AG08395 (cell line): Measurements from ENCODE around the gene DPP10.

Experiments used
- DNase-seq: peaks from one replicate; pipeline ENCODE4 v3.0.0; 2012; ENCODE audit warnings: mixed read lengths, low spot score

Gene DPP10

GRCh38 chr2:115738111-115738510 is 1295.7 kb downstream of the DPP10 start:
- DNase-seq = no peak

GRCh38 chr2:115739574-115739973 is 1297.1 kb downstream of the DPP10 start:
- DNase-seq = no peak

- DNase-seq = no peak
Observed at GRCh38 chr2:115746151-115746550, 1303.7 kb downstream of the DPP10 start.

GRCh38 chr2:115757286-115757685 is 1314.8 kb downstream of the DPP10 start:
- DNase-seq = no peak

- no peak for DNase-seq
Observed at GRCh38 chr2:115763601-115764000, 1321.2 kb downstream of the DPP10 start.

- no peak for DNase-seq
Observed at GRCh38 chr2:115771516-115771915, 1329.1 kb downstream of the DPP10 start.

- no peak for DNase-seq
Observed at GRCh38 chr2:115774361-115774760, 1331.9 kb downstream of the DPP10 start.

GRCh38 chr2:115779085-115779632 is 1336.7 kb downstream of the DPP10 start:
- DNase-seq = no peak

- DNase-seq = no peak
Observed at GRCh38 chr2:115782286-115782685, 1339.8 kb downstream of the DPP10 start.

- no peak for DNase-seq
Observed at GRCh38 chr2:115796078-115796477, 1353.6 kb downstream of the DPP10 start.

- DNase-seq = no peak
Observed at GRCh38 chr2:115807276-115807675, 1364.8 kb downstream of the DPP10 start.

GRCh38 chr2:115825912-115826311 is 1383.5 kb downstream of the DPP10 start:
- no peak for DNase-seq

GRCh38 chr2:115833196-115833595 is 1390.8 kb downstream of the DPP10 start:
- DNase-seq = no peak

- no peak for DNase-seq
Observed at GRCh38 chr2:115838539-115838938, 1396.1 kb downstream of the DPP10 start.

- no peak for DNase-seq
Observed at GRCh38 chr2:115842306-115842705, 1399.9 kb downstream of the DPP10 start.

- DNase-seq = no peak
Observed at GRCh38 chr2:115848192-115848591, 1405.8 kb downstream of the DPP10 start.

- DNase-seq = no peak
Observed at GRCh38 chr2:115867024-115867423, 1424.6 kb downstream of the DPP10 start.

GRCh38 chr2:115874427-115874826 is 1432.0 kb downstream of the DPP10 start:
- DNase-seq = no peak

- DNase-seq = no peak
Observed at GRCh38 chr2:115880558-115880957, 1438.1 kb downstream of the DPP10 start.

GRCh38 chr2:115887209-115887776 is 1444.9 kb downstream of the DPP10 start:
- DNase-seq = no peak
